Caco-2 (cell line): ENCODE measurements around the gene COL5A1. TPM values are rescaled to one million over a fixed set of nuclear protein-coding genes. Genes with fewer than 3 reads are reported as not detected.
"Not testable (repeated sequence)": the region's sequence is repeated elsewhere in the genome, so short reads cannot be mapped to it uniquely, and the experiment has no call there.

Source experiments
- BruUV-seq: library from RNA; stranded (reverse); fragments of 400-500 nt; replicated peaks from 2 replicates; lab custom pipeline; 2021; lab: Mats Ljungman, UMichigan
- CTCF ChIA-PET: fragments of 300-600 bp; sonication (Branson Sonifier 250); formaldehyde crosslinking; loops from one replicate; lab custom pipeline; 2022; ENCODE audit warnings: antibody characterized with exemption; lab: Charles Lee
- POLR2A ChIA-PET: fragments of 300-600 bp; sonication (Branson Sonifier 250); formaldehyde crosslinking; loops from one replicate; lab custom pipeline; 2022; ENCODE audit warnings: antibody characterized with exemption; lab: Charles Lee
- DNase-seq, 2 experiments: peaks; one replicate each; pipeline versions ENCODE4 v3.0.0 to v3.0.0-alpha.2; 2020 to 2022
- H3K27me3 ChIP-seq: replicated peaks from 2 replicates; pipeline ENCODE4 v1.6.0; 2011; ENCODE audit warnings: low read length; ENCODE audit not compliant: control insufficient read depth, insufficient read depth
- H3K36me3 ChIP-seq: 2 replicates; pipeline ENCODE4 v1.5.1; 2011; ENCODE audit warnings: low read length; ENCODE audit not compliant: control insufficient read depth, insufficient read depth
- H3K4me1 ChIP-seq: fragments of 250-450 bp; sonication (Bioruptor Pico); 2 replicates; pipeline ENCODE4 v1.5.1; 2020; ENCODE audit warnings: mild to moderate bottlenecking
- H3K4me3 ChIP-seq: 2 replicates; pipeline ENCODE4 v1.5.1; 2011; ENCODE audit warnings: low read depth, mild to moderate bottlenecking, control low read depth, low read length
- H3K9me3 ChIP-seq: fragments of 250-450 bp; sonication (Bioruptor Pico); 2 replicates; pipeline ENCODE4 v1.5.1; 2020; ENCODE audit warnings: mild to moderate bottlenecking, moderate library complexity
- H3K27ac Mint-ChIP-seq: one replicate; pipeline ENCODE4 v1.8.0; 2022; ENCODE audit warnings: mixed read lengths; ENCODE audit not compliant: unreplicated experiment
- H3K27me3 Mint-ChIP-seq: one replicate; pipeline ENCODE4 v1.8.0; 2022; ENCODE audit warnings: mixed read lengths; ENCODE audit not compliant: insufficient read depth, unreplicated experiment
- H3K36me3 Mint-ChIP-seq: one replicate; pipeline ENCODE4 v1.8.0; 2022; ENCODE audit warnings: mild to moderate bottlenecking, mixed read lengths; ENCODE audit not compliant: insufficient read depth, unreplicated experiment
- H3K4me1 Mint-ChIP-seq: one replicate; pipeline ENCODE4 v1.8.0; 2022; ENCODE audit warnings: low read depth, mixed read lengths; ENCODE audit not compliant: unreplicated experiment
- H3K4me3 Mint-ChIP-seq: one replicate; pipeline ENCODE4 v1.8.0; 2022; ENCODE audit warnings: mild to moderate bottlenecking, moderate library complexity, mixed read lengths; ENCODE audit not compliant: unreplicated experiment
- H3K9me3 Mint-ChIP-seq: one replicate; pipeline ENCODE4 v1.8.0; 2022; ENCODE audit warnings: mixed read lengths; ENCODE audit not compliant: unreplicated experiment
- CTCF ChIP-seq, 2 experiments: fragments of 200-600 bp in 1 of 2; IDR thresholded peaks; 1 replicate in 1 of 2; 2 replicates in 1 of 2; pipeline versions ENCODE4 v1.5.1 to v1.8.0; 2011 to 2022; ENCODE audit warnings: antibody characterized with exemption in 1 of 2, control low read depth in 1 of 2, inconsistent platforms in 1 of 2, low read depth in 1 of 2, low read length in 1 of 2, mild to moderate bottlenecking in 1 of 2, moderate library complexity in 1 of 2; ENCODE audit not compliant: insufficient read depth in 1 of 2, severe bottlenecking in 1 of 2, unreplicated experiment in 1 of 2
- intact Hi-C: fragments of 100-400 bp; cut with micrococcal nuclease; formaldehyde crosslinking; loops from one replicate; pipeline ENCODE4 v1.10.0; 2022; ENCODE audit not compliant: unreplicated experiment
- total RNA-seq: library from RNA; stranded (reverse); gene quantifications from 2 replicates; pipeline ENCODE4 v1.2.3, GENCODE V29; 2022

COL5A1 gene
- total RNA-seq, 1 experiment from 2014 or later: 4.8 TPM

GRCh38 chr9:134684375-134684723, 42.7 kb downstream of the COL5A1 start:
- H3K36me3 ChIP-seq: no peaks in the 10 kb centered on the region
- no peaks in the 10 kb centered on the region for H3K9me3 ChIP-seq
- DNase-seq: no peak
- intact Hi-C loops: no loop called here
- no peaks in the 10 kb centered on the region for H3K27me3 Mint-ChIP-seq
- H3K27ac Mint-ChIP-seq: no peak overlapping the region
- POLR2A ChIA-PET: no interaction called here
- H3K4me3 Mint-ChIP-seq: no peak overlapping the region
- H3K27me3 ChIP-seq: no peaks in the 10 kb centered on the region
- H3K4me1 ChIP-seq: no peaks in the 10 kb centered on the region
- no peaks in the 10 kb centered on the region for H3K9me3 Mint-ChIP-seq
- BruUV-seq: no TSS peak
- H3K4me3 ChIP-seq: no peak overlapping the region
- no peak for TF ChIP-seq CTCF (IDR thresholded peaks at IDR 0.05; ENCODE audit: insufficient read depth in 1 of 2, low read depth in 1 of 2, low read length in 1 of 2, severe bottlenecking in 1 of 2, unreplicated experiment in 1 of 2)
- H3K36me3 Mint-ChIP-seq: no peaks in the 10 kb centered on the region
- no peaks in the 10 kb centered on the region for H3K4me1 Mint-ChIP-seq
- CTCF ChIA-PET: no interaction called here

- CTCF ChIA-PET, H3K4me1 Mint-ChIP-seq, intact Hi-C loops, H3K4me3 ChIP-seq, POLR2A ChIA-PET, H3K36me3 Mint-ChIP-seq, H3K9me3 ChIP-seq, H3K9me3 Mint-ChIP-seq, BruUV-seq, H3K27me3 ChIP-seq, H3K4me3 Mint-ChIP-seq, H3K27ac Mint-ChIP-seq, DNase-seq, H3K36me3 ChIP-seq, H3K27me3 Mint-ChIP-seq, H3K4me1 ChIP-seq: not testable (repeated sequence)
These were observed 43.3 kb downstream of the COL5A1 start for GRCh38 chr9:134684941-134685340.

DNA sequence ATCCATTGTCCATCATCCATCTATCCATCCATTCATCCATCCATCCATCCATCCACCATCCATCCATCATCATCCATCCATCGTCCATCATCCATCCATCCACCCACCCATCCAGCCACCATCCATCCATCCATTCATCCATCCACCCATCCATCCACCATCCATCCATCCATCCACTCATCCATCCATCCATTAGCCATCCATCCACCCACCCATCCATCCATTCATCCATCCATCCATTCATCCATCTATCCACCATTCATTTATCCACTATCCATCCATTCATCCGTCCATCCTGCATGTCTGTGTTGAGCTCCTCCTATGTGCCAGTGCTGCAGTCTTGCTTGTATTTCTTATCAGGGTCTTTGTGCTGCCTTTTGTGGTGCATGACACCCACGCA, 44.2 kb downstream of the COL5A1 start:
- TF ChIP-seq CTCF (IDR thresholded peaks at IDR 0.05; ENCODE audit: insufficient read depth in 1 of 2, low read depth in 1 of 2, low read length in 1 of 2, severe bottlenecking in 1 of 2, unreplicated experiment in 1 of 2): no peak
- Mint-ChIP-seq H3K36me3 (no peaks in the 10 kb centered on the region), H3K27me3 (no peaks in the 10 kb centered on the region), H3K4me1 (no peaks in the 10 kb centered on the region), H3K27ac (no peak overlapping the region), H3K4me3 (no peak overlapping the region), H3K9me3 (no peaks in the 10 kb centered on the region)
- Histone ChIP-seq H3K36me3 (no peaks in the 10 kb centered on the region), H3K4me3 (no peak overlapping the region), H3K4me1 (no peaks in the 10 kb centered on the region), H3K9me3 (no peaks in the 10 kb centered on the region), H3K27me3 (no peaks in the 10 kb centered on the region)
- BruUV-seq: no TSS peak
- intact Hi-C loops: no loop called here
- ChIA-PET CTCF (no interaction called here), POLR2A (no interaction called here)
- no peak for DNase-seq

DNA sequence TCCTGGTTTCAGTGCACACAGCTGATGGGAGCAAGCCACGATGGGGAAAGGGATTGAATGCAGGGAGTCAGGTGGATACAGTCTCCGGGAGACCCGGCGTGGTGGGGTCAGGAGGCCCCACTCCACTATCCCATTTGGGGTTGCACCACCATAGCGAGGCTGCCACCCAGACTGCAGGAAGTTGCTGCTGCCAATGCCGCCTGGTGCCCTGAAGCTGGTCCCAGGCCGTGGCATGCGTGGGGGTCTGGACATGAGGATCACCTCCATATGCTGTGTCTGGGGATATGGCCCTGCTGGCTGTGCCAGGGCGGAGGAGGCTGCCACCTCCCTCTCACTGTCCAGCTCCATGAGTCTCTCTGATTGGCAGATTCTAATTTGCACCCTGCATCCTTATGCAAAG, 45.3 kb downstream of the COL5A1 start:
- Mint-ChIP-seq H3K27ac (no peak overlapping the region), H3K27me3 (no peaks in the 10 kb centered on the region), H3K4me3 (no peak overlapping the region), H3K9me3 (no peaks in the 10 kb centered on the region), H3K4me1 (no peaks in the 10 kb centered on the region), H3K36me3 (no peaks in the 10 kb centered on the region)
- Histone ChIP-seq H3K4me1 (no peaks in the 10 kb centered on the region), H3K36me3 (no peaks in the 10 kb centered on the region), H3K9me3 (no peaks in the 10 kb centered on the region), H3K4me3 (no peak overlapping the region), H3K27me3 (no peaks in the 10 kb centered on the region)
- ChIA-PET POLR2A (no interaction called here), CTCF (no interaction called here)
- TF ChIP-seq CTCF (IDR thresholded peaks at IDR 0.05; ENCODE audit: insufficient read depth in 1 of 2, low read depth in 1 of 2, low read length in 1 of 2, severe bottlenecking in 1 of 2, unreplicated experiment in 1 of 2): no peak
- no TSS peak for BruUV-seq
- no peak for DNase-seq
- intact Hi-C loops: no loop called here
